Progenitor cell of endocrine pancreas (in vitro differentiated cells): ENCODE results near the gene ATE1. TPM values are rescaled to one million over a fixed set of nuclear protein-coding genes. Genes with fewer than 3 reads are reported as not detected.

ENCODE experiments used
- DNase-seq: peaks from one replicate; pipeline ENCODE4 v3.0.0; 2021; ENCODE audit warnings: low spot score; ENCODE audit not compliant: unreplicated experiment
- H3K27ac Mint-ChIP-seq: 2 replicates; pipeline ENCODE4 v1.8.0; 2021; ENCODE audit warnings: mild to moderate bottlenecking, moderate library complexity, mixed read lengths
- H3K27me3 Mint-ChIP-seq: 2 replicates; pipeline ENCODE4 v1.8.0; 2021; ENCODE audit warnings: mixed read lengths
- H3K36me3 Mint-ChIP-seq: 2 replicates; pipeline ENCODE4 v1.8.0; 2022; ENCODE audit warnings: mixed read lengths; ENCODE audit not compliant: insufficient read depth
- H3K4me1 Mint-ChIP-seq: 2 replicates; pipeline ENCODE4 v1.8.0; 2021; ENCODE audit warnings: low read depth, mixed read lengths
- H3K4me3 Mint-ChIP-seq: 2 replicates; pipeline ENCODE4 v1.8.0; 2021; ENCODE audit warnings: low read depth, mild to moderate bottlenecking, moderate library complexity, mixed read lengths
- H3K9me3 Mint-ChIP-seq: 2 replicates; pipeline ENCODE4 v1.8.0; 2021; ENCODE audit warnings: low read depth, mixed read lengths
- total RNA-seq: library from RNA; stranded (reverse); gene quantifications from 2 replicates; pipeline ENCODE4 v1.2.1, GENCODE V29; 2021
- TF ChIP-seq, protein P1 (sequence below): fragments of 200-600 bp; sonication (generic); IDR thresholded peaks from one replicate; pipeline ENCODE4 v1.5.0; 2021; ENCODE audit warnings: antibody characterized with exemption, mild to moderate bottlenecking; ENCODE audit not compliant: unreplicated experiment

The ATE1 gene
- total RNA-seq, 1 donor from 2014 or later, result 41.0 TPM

DNA sequence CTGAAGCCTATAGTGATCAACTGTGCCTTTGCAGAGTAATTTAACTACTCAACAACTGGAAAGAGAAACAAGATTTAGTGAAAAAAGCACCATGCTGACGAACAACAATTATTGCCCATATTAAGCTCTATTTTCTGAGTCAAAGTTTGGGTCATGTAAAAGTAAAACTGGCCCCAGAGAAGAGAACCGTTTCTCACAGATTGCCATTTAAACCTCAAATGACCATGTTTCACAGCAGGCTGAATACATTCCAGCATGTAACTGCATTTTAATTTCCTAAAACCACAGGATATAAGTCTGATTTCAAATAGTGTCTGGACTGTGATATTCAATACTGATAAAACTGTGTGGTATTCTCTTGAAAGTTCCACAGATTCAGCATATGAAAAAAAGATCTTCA is 140.7 kb downstream of the ATE1 start:
- TF ChIP-seq, protein P1, sequence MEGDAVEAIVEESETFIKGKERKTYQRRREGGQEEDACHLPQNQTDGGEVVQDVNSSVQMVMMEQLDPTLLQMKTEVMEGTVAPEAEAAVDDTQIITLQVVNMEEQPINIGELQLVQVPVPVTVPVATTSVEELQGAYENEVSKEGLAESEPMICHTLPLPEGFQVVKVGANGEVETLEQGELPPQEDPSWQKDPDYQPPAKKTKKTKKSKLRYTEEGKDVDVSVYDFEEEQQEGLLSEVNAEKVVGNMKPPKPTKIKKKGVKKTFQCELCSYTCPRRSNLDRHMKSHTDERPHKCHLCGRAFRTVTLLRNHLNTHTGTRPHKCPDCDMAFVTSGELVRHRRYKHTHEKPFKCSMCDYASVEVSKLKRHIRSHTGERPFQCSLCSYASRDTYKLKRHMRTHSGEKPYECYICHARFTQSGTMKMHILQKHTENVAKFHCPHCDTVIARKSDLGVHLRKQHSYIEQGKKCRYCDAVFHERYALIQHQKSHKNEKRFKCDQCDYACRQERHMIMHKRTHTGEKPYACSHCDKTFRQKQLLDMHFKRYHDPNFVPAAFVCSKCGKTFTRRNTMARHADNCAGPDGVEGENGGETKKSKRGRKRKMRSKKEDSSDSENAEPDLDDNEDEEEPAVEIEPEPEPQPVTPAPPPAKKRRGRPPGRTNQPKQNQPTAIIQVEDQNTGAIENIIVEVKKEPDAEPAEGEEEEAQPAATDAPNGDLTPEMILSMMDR, result no peak
- H3K36me3 Mint-ChIP-seq, result peaks cover 5% of the 10 kb centered on the region
- H3K27ac Mint-ChIP-seq, result no peak overlapping the region
- no peaks in the 10 kb centered on the region for H3K9me3 Mint-ChIP-seq
- no peak for DNase-seq
- H3K4me1 Mint-ChIP-seq, result no peaks in the 10 kb centered on the region
- H3K4me3 Mint-ChIP-seq, result no peak overlapping the region
- H3K27me3 Mint-ChIP-seq, result no peaks in the 10 kb centered on the region

DNA sequence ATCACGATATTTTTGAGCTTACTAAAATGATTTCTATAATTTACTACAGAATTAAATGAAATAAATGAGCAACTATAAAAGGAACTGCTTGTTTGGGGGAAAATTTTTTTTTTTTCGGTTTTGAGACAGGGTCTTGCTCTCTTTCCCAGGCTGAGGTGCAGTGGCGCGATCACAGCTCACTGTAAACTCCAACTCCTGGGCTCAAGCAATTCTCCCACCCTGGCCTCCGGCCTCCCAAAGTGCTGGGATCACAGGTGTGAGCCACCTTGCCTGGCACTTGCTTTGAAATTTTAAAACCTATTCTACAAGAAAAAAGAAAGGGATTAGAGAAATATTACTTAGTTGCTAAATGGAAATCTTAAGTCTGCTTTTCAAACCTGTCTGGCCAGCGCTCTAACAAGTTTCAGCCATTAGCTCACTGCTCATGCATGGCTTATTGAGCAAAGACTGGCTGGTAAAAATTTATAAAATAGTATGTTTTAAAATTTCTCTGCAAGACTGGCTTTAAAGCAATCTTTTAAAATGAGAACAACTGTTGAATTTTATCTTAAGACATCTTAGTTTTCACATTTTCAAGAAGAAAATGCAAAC is 144.0 kb downstream of the ATE1 start:
- H3K9me3 Mint-ChIP-seq, result no peaks in the 10 kb centered on the region
- no peak overlapping the region for H3K27ac Mint-ChIP-seq
- TF ChIP-seq, protein P1, result no peak
- H3K4me3 Mint-ChIP-seq, result no peak overlapping the region
- DNase-seq, result no peak
- no peaks in the 10 kb centered on the region for H3K4me1 Mint-ChIP-seq
- H3K27me3 Mint-ChIP-seq, result no peaks in the 10 kb centered on the region
- H3K36me3 Mint-ChIP-seq, result peaks cover 4% of the 10 kb centered on the region

DNA sequence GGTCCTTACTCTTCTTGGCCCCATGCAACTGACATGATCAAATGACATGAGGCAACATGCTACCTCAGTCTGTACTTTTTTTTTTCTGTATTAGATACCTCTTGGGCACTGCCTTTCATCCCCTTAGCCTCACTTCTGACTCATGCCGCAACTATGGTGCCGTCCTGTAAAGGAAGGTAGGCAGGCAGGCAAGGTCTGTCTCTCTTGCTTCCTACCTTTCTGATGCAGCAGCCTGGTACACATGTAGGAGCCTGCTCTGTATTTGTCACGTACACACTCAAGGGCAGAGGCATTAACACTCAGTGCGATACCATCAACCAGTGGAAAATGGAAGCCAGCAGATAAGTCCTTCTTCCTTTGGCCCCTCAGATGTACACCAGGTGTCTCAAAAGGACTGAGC is 146.7 kb downstream of the ATE1 start:
- no peaks in the 10 kb centered on the region for H3K9me3 Mint-ChIP-seq

DNA sequence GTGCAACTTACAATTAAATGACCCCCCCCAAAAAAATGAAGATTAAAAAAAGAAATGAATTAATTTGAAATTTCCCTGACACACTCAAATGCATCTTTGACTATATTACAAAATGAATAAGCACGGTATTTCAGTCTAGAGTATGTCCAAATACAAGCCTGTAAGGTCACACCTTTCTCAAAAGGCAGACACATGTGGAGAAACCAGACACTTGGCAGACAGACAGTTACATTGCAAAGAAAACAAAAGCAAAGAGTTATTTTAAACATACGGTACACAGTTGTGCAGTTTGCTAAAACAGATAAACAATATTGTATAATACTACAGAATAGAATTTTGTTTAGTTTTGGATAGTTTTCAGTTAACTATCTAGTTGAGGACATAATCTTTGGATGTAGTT is 153.0 kb downstream of the ATE1 start:
- Mint-ChIP-seq H3K4me3 (no peak overlapping the region), H3K4me1 (peaks cover 10% of the 10 kb centered on the region), H3K9me3 (no peaks in the 10 kb centered on the region), H3K27ac (no peak overlapping the region), H3K36me3 (peaks cover 4% of the 10 kb centered on the region), H3K27me3 (no peaks in the 10 kb centered on the region)
- DNase-seq, result no peak
- TF ChIP-seq, protein P1, result no peak

More for the DNA sequence above, 146.7 kb downstream of the ATE1 start:
- no peak overlapping the region for H3K27ac Mint-ChIP-seq
- peaks cover 3% of the 10 kb centered on the region for H3K36me3 Mint-ChIP-seq
- H3K4me3 Mint-ChIP-seq, result no peak overlapping the region
- H3K4me1 Mint-ChIP-seq, result no peaks in the 10 kb centered on the region
- TF ChIP-seq, protein P1, result no peak
- DNase-seq, result no peak
- H3K27me3 Mint-ChIP-seq, result no peaks in the 10 kb centered on the region

DNA sequence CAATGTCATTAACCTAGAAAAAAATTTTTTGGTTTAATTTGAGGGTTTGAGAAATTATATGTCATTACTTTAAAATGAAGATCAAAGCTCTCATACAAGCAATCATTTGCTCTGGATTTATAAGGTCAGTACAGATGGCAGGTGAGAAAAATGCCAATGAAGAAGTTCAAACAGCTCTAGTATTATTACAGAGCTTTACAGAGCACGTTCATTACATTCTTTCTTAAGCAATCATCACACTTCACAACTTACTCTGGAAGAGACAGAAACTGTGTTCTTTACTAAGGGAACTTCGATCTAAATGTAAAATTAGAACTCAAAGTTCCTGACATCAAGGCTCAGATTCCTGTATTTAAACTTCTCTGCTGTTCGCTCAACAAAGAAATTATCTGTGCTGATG is 153.4 kb downstream of the ATE1 start:
- Mint-ChIP-seq H3K4me1 (peaks cover 10% of the 10 kb centered on the region), H3K27me3 (no peaks in the 10 kb centered on the region), H3K27ac (no peak overlapping the region), H3K4me3 (no peak overlapping the region), H3K9me3 (peaks cover 2% of the 10 kb centered on the region), H3K36me3 (peaks cover 6% of the 10 kb centered on the region)
- TF ChIP-seq, protein P1, result no peak
- no peak for DNase-seq
